Measurements from ENCODE around the gene JAG2.

The JAG2 gene

DNA sequence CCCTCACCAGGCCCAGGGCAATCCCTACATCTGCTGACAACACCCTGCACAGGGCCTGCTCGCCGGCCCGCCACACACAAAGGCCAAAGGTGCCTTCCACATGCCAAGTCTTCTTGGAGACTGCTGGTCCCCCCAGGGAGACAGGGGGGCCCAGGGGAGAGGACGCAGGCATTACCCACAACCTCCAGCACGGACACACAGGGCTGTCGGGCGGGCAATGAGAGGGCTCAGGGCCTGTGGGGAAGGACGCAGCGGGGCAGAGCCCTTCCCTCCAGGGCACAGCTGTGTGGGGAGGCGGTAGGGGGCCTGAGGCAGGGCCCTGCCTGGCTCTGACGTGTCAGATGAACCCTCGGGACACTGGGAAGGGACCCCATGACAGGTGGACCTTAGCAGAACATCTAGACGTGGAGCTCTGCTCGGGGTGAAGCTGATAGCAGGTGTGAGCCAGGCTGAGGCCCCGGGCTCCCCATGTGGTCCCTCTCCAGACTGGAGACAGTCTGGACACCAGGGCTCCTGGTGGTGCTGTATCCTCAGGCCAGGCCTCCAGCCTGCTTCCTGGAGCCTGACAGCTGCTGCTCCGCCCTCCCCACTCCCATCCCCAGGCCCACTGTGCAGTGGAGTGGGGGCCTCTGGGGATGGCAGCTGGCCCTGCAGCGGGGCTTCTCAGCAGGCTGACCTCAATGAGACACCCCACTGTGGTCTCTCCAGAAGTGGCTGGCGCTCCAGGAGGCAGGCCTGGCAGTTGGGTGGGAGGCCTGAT lies 44.1 kb upstream of the JAG2 start:
- DNase-seq (ENCODE audit: low spot score): no peak
- TF ChIP-seq, protein P1, sequence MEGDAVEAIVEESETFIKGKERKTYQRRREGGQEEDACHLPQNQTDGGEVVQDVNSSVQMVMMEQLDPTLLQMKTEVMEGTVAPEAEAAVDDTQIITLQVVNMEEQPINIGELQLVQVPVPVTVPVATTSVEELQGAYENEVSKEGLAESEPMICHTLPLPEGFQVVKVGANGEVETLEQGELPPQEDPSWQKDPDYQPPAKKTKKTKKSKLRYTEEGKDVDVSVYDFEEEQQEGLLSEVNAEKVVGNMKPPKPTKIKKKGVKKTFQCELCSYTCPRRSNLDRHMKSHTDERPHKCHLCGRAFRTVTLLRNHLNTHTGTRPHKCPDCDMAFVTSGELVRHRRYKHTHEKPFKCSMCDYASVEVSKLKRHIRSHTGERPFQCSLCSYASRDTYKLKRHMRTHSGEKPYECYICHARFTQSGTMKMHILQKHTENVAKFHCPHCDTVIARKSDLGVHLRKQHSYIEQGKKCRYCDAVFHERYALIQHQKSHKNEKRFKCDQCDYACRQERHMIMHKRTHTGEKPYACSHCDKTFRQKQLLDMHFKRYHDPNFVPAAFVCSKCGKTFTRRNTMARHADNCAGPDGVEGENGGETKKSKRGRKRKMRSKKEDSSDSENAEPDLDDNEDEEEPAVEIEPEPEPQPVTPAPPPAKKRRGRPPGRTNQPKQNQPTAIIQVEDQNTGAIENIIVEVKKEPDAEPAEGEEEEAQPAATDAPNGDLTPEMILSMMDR (IDR thresholded peaks at IDR 0.05; ENCODE audit: extremely low read depth, missing control alignments): no peak

- TF ChIP-seq, protein P1 (IDR thresholded peaks at IDR 0.05; ENCODE audit: extremely low read depth, missing control alignments): no peak
- DNase-seq (ENCODE audit: low spot score): no peak
These were observed 43.1 kb upstream of the JAG2 start for GRCh38 chr14:105211758-105212089.

GRCh38 chr14:105211086-105211757 lies 42.6 kb upstream of the JAG2 start:
- no peak for DNase-seq (ENCODE audit: low spot score)
- TF ChIP-seq, protein P1 (IDR thresholded peaks at IDR 0.05; ENCODE audit: extremely low read depth, missing control alignments): no peak

DNA sequence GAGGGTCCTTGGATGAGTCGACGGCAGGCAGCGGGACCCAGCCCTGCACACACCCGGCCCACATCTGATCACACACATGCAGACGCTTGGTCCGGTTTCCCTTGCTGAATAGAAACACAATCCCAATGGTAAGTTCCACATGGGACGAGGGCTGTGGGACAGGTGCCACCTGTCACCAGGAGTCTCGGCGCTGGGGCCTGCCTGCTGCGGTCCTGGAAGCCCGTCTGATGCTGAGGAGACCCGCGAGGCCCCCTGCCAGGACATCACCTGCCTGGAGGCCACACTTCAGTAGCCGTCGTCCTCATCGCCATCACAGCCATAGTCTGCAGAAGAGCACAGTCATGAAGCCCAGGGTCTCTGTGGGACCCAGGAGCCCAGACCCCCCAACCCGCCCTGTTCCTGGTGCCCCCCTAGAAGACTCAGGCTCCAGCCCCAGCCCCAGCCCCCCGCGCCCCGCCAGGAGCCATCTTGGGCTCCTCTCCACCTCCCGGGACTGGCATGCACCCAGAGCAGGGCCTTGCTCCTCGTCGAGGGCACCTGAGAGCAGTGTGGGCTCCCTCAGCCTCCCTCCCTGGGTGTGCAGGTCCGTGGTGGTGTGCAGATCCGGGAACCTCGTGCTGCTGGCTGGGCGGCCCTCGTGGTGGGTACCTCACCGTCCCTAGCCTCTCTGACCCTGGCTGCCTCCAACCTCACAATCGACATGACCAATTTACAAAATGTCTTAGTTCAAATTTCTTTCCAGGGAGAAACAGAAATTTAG lies 41.9 kb upstream of the JAG2 start:
- no peak for DNase-seq (ENCODE audit: low spot score)
- TF ChIP-seq, protein P1 (IDR thresholded peaks at IDR 0.05; ENCODE audit: extremely low read depth, missing control alignments): no peak

DNA sequence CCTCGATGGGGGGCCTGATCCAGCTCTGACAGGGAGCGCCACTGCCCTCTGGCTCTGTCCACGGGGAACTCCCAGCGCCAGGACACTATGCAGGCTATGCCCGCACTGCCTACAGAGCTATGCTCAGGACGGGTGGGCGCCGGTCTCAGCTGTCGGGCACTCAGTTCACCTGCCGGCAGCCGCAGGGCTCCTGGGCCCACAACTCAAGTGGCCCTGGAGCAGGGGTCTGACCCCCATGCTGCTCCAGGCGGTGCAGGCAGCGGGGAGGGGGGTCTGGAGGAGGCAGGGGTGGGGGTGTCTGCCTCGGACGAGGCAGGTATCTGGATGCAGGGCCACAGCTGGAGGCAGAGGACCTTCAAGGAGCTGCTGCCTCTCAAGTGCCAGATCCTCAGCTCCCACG lies 41.1 kb upstream of the JAG2 start:
- TF ChIP-seq, protein P1 (IDR thresholded peaks at IDR 0.05; ENCODE audit: extremely low read depth, missing control alignments): no peak

GRCh38 chr14:105209091-105209490 lies 40.5 kb upstream of the JAG2 start:
- DNase-seq (ENCODE audit: low spot score): no peak
- TF ChIP-seq, protein P1 (IDR thresholded peaks at IDR 0.05; ENCODE audit: extremely low read depth, missing control alignments): no peak

More for the DNA sequence above, 41.1 kb upstream of the JAG2 start:
- DNase-seq (ENCODE audit: low spot score): no peak

- no peak for DNase-seq (ENCODE audit: low spot score)
- TF ChIP-seq, protein P1 (IDR thresholded peaks at IDR 0.05; ENCODE audit: extremely low read depth, missing control alignments): no peak
These were observed 40.1 kb upstream of the JAG2 start for GRCh38 chr14:105208738-105209075.
